Fibroblast of pulmonary artery (primary cell): ENCODE data around the gene COIL.
"Not testable (repeated sequence)": the region's sequence is repeated elsewhere in the genome, so short reads cannot be mapped to it uniquely, and the experiment has no call there.

Experiments
- DNase-seq: peaks from one replicate; pipeline ENCODE4 v3.0.0-alpha.2; 2010; ENCODE audit warnings: low read depth
- H3K4me3 ChIP-seq: replicated peaks from 2 replicates; pipeline ENCODE4 v1.5.1; 2011; ENCODE audit warnings: low read depth, mild to moderate bottlenecking, control low read depth, low read length, moderate library complexity
- TF ChIP-seq, protein P1 (sequence below): IDR thresholded peaks from 2 replicates; pipeline ENCODE4 v1.5.1; 2011; ENCODE audit warnings: mild to moderate bottlenecking, control low read depth, low read length, inconsistent platforms; ENCODE audit errors: missing control alignments

The COIL gene

GRCh38 chr17:56972111-56972730, 11.4 kb upstream of the COIL start:
- no peak for DNase-seq
- no peak overlapping the region for H3K4me3 ChIP-seq
- TF ChIP-seq, protein P1, sequence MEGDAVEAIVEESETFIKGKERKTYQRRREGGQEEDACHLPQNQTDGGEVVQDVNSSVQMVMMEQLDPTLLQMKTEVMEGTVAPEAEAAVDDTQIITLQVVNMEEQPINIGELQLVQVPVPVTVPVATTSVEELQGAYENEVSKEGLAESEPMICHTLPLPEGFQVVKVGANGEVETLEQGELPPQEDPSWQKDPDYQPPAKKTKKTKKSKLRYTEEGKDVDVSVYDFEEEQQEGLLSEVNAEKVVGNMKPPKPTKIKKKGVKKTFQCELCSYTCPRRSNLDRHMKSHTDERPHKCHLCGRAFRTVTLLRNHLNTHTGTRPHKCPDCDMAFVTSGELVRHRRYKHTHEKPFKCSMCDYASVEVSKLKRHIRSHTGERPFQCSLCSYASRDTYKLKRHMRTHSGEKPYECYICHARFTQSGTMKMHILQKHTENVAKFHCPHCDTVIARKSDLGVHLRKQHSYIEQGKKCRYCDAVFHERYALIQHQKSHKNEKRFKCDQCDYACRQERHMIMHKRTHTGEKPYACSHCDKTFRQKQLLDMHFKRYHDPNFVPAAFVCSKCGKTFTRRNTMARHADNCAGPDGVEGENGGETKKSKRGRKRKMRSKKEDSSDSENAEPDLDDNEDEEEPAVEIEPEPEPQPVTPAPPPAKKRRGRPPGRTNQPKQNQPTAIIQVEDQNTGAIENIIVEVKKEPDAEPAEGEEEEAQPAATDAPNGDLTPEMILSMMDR, result no peak

- DNase-seq, result no peak
- TF ChIP-seq, protein P1, result no peak
- no peak overlapping the region for H3K4me3 ChIP-seq
Observed at GRCh38 chr17:56970974-56971373, 10.1 kb upstream of the COIL start.

DNA sequence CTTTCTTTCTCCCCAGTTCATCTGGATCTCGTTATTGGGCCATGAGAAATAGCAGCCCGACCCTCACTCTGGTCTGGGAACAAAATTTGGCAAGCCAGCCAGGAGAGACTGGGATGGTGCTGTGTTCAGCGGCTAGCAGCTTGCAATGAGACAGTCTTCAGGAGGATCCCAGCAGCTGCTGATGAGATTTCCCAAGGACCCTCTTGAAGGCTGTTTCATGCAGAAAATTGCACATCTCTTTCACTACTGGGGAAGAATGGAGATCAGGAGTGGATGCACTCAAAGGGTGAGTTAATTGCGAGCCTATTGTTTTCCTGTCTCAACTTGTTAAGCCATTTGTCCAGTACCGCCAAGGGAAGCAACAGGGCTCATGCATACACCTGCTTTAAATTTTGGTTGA, 5.5 kb upstream of the COIL start:
- DNase-seq, result no peak
- TF ChIP-seq, protein P1, result no peak
- H3K4me3 ChIP-seq, result no peak overlapping the region

DNA sequence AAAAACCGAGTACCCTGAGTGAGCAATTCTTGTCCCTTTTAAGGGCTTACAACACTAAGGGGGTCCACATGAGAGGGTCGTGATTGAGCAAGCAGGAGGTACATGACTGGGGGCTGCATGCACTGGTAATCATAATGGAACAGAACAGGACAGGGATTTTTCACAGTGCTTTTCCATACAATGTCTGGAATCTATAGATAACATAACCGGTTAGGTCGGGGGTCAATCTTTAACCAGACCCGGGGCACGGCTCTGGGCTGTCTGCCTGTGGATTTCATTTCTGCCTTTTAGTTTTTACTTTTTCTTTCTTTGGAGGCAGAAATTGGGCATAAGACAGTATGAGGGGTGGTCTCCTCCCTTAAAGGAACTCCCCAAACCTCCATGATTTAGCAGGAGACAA, 4.8 kb upstream of the COIL start:
- not testable (repeated sequence) for DNase-seq, H3K4me3 ChIP-seq

- not testable (repeated sequence) for H3K4me3 ChIP-seq, DNase-seq
Observed at GRCh38 chr17:56965241-56965640, 4.4 kb upstream of the COIL start.

DNA sequence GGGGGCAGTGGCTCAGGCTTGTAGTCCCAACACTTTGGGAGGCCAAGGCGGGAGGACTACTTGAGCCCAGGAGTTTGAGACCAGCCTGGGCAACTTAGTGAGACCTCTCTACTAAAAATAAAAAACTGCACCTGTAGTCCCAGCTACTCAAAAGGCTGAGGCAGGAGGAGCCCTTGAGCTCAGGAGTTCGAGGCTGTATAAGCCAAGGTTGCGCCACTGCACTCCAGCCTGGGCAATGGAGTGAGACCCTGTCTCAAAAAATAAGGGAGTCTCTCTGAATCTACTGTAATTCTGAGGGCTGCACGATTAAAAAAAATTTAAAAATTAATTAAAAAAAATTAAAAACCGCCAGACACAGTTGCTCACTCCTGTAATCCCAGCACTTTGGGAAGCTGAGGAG, 3.9 kb downstream of the COIL start:
- no peak for DNase-seq
- no peak overlapping the region for H3K4me3 ChIP-seq
- TF ChIP-seq, protein P1, result no peak

DNA sequence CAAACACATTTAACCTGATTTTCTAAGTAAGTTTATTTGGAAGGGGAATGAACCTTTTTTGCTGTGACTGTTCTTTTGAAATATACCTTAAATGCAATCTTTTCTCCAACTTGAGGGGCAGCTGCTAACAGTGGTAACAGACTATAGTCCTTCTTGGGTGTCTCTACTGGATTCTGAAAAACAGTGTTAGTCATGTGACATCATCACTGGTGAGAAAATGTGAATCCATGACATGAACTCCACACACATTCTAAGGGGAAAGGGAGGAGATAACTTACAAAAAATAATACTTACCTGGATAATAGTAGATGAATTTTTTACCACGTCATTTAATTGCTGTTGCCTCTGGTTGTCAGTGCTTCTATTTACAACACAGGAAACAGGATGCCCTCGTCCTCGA, 11.3 kb downstream of the COIL start:
- TF ChIP-seq, protein P1, result no peak
- H3K4me3 ChIP-seq, result no peak overlapping the region
- no peak for DNase-seq

- no peak for DNase-seq
- TF ChIP-seq, protein P1, result no peak
Observed at GRCh38 chr17:56948491-56948890, 12.4 kb downstream of the COIL start.

More at GRCh38 chr17:56948491-56948890, 12.4 kb downstream of the COIL start:
- no peak overlapping the region for H3K4me3 ChIP-seq
